ENCODE results near the gene CAPS2. TPM values are rescaled to one million over a fixed set of nuclear protein-coding genes. Genes with fewer than 3 reads are reported as not detected.

CAPS2 gene
- total RNA-seq, 1 donor from 2014 or later: 2.4 TPM

GRCh38 chr12:75271576-75271975 is 58.5 kb downstream of the CAPS2 start:
- TF ChIP-seq CTCF (IDR thresholded peaks at IDR 0.05): no peak
- H3K4me3 Mint-ChIP-seq (ENCODE audit: unreplicated experiment): no peak overlapping the region

GRCh38 chr12:75270157-75270556 is 60.0 kb downstream of the CAPS2 start:
- H3K36me3 Mint-ChIP-seq (ENCODE audit: low read depth): peaks cover 1% of the 10 kb centered on the region
- H3K4me1 Mint-ChIP-seq (ENCODE audit: low read depth): no peaks in the 10 kb centered on the region
- no peak for TF ChIP-seq CTCF (IDR thresholded peaks at IDR 0.05)
- H3K27me3 Mint-ChIP-seq (ENCODE audit: low read depth): peaks cover 12% of the 10 kb centered on the region
- no peak overlapping the region for H3K27ac Mint-ChIP-seq (ENCODE audit: unreplicated experiment)
- peaks cover 7% of the 10 kb centered on the region for H3K9me3 Mint-ChIP-seq (ENCODE audit: low read depth)
- DNase-seq (ENCODE audit: low spot score): no peak
- no peak overlapping the region for H3K4me3 Mint-ChIP-seq (ENCODE audit: unreplicated experiment)

More at GRCh38 chr12:75271576-75271975, 58.5 kb downstream of the CAPS2 start:
- no peak for DNase-seq (ENCODE audit: low spot score)
- H3K36me3 Mint-ChIP-seq (ENCODE audit: low read depth): no peaks in the 10 kb centered on the region
- no peak overlapping the region for H3K27ac Mint-ChIP-seq (ENCODE audit: unreplicated experiment)
- no peaks in the 10 kb centered on the region for H3K9me3 Mint-ChIP-seq (ENCODE audit: low read depth)
- peaks cover 16% of the 10 kb centered on the region for H3K27me3 Mint-ChIP-seq (ENCODE audit: low read depth)
- H3K4me1 Mint-ChIP-seq (ENCODE audit: low read depth): no peaks in the 10 kb centered on the region

GRCh38 chr12:75269209-75269608 is 60.9 kb downstream of the CAPS2 start:
- Mint-ChIP-seq H3K36me3 (ENCODE audit: low read depth) (peaks cover 1% of the 10 kb centered on the region), H3K27me3 (ENCODE audit: low read depth) (peaks cover 12% of the 10 kb centered on the region), H3K4me3 (ENCODE audit: unreplicated experiment) (no peak overlapping the region), H3K27ac (ENCODE audit: unreplicated experiment) (no peak overlapping the region), H3K4me1 (ENCODE audit: low read depth) (no peaks in the 10 kb centered on the region), H3K9me3 (ENCODE audit: low read depth) (peaks cover 10% of the 10 kb centered on the region)
- DNase-seq (ENCODE audit: low spot score): no peak
- TF ChIP-seq CTCF (IDR thresholded peaks at IDR 0.05): no peak

- Mint-ChIP-seq H3K4me3 (ENCODE audit: unreplicated experiment) (no peak overlapping the region), H3K4me1 (ENCODE audit: low read depth) (no peaks in the 10 kb centered on the region), H3K27me3 (ENCODE audit: low read depth) (peaks cover 13% of the 10 kb centered on the region), H3K27ac (ENCODE audit: unreplicated experiment) (no peak overlapping the region), H3K36me3 (ENCODE audit: low read depth) (no peaks in the 10 kb centered on the region), H3K9me3 (ENCODE audit: low read depth) (peaks cover 8% of the 10 kb centered on the region)
- no peak for TF ChIP-seq CTCF (IDR thresholded peaks at IDR 0.05)
- DNase-seq (ENCODE audit: low spot score): no peak
Measured at GRCh38 chr12:75260316-75260715, 69.8 kb downstream of the CAPS2 start.

GRCh38 chr12:75259143-75259542 is 71.0 kb downstream of the CAPS2 start:
- H3K36me3 Mint-ChIP-seq (ENCODE audit: low read depth): no peaks in the 10 kb centered on the region
- H3K4me1 Mint-ChIP-seq (ENCODE audit: low read depth): no peaks in the 10 kb centered on the region
- no peak for DNase-seq (ENCODE audit: low spot score)
- H3K27me3 Mint-ChIP-seq (ENCODE audit: low read depth): peaks cover 11% of the 10 kb centered on the region
- no peak for TF ChIP-seq CTCF (IDR thresholded peaks at IDR 0.05)
- no peak overlapping the region for H3K4me3 Mint-ChIP-seq (ENCODE audit: unreplicated experiment)
- no peak overlapping the region for H3K27ac Mint-ChIP-seq (ENCODE audit: unreplicated experiment)
- peaks cover 3% of the 10 kb centered on the region for H3K9me3 Mint-ChIP-seq (ENCODE audit: low read depth)

Data from chondrocyte (in vitro differentiated cells).